Measurements from ENCODE around the gene RSPH10B2.
"Not testable (repeated sequence)": the region's sequence is repeated elsewhere in the genome, so short reads cannot be mapped to it uniquely, and the experiment has no call there.

GRCh38 chr7:6821622-6822021 lies 67.7 kb downstream of the RSPH10B2 start:
- TF ChIP-seq SP1, NFRKB (IDR thresholded peaks at IDR 0.05): not testable (repeated sequence)

Measured in HEK293T (cell line).